HEK293 (cell line): ENCODE results near the gene PMP22.

Source experiments
- CTCF ChIA-PET: fragments of 350-600 bp; formaldehyde crosslinking; extraction: SDS; loops from one replicate; lab custom pipeline; 2021; ENCODE audit warnings: antibody characterized with exemption; lab: Yijun Ruan, JAX
- POLR2A ChIA-PET: fragments of 300-600 bp; formaldehyde crosslinking; extraction: SDS; loops from one replicate; lab custom pipeline; 2020; ENCODE audit warnings: antibody characterized with exemption, inconsistent platforms; lab: Yijun Ruan, JAX
- H3K27ac ChIP-seq: fragments of 200-500 bp; sonication (Bioruptor generic); 2 replicates; pipeline ENCODE4 v1.5.1; 2014; ENCODE audit warnings: low read depth, low read length, control low read depth, inconsistent platforms; ENCODE audit errors: extremely low read depth
- H3K36me3 ChIP-seq, 2 experiments: fragments of 200-500 bp in 1 of 2; sonication (Bioruptor generic) in 1 of 2; 1 replicate in 1 of 2; 2 replicates in 1 of 2; pipeline ENCODE4 v1.5.1; 2014 to 2017; ENCODE audit warnings: inconsistent platforms in 2 of 2, low read length in 2 of 2; ENCODE audit not compliant: control insufficient read depth in 2 of 2, insufficient read depth in 1 of 2
- H3K4me1 ChIP-seq: fragments of 200-500 bp; sonication (Bioruptor generic); 2 replicates; pipeline ENCODE4 v1.5.1; 2014; ENCODE audit warnings: mild to moderate bottlenecking, low read length, inconsistent platforms; ENCODE audit not compliant: control insufficient read depth, insufficient read depth
- H3K4me3 ChIP-seq: 2 replicates; pipeline ENCODE4 v1.5.1; 2011; ENCODE audit warnings: low read depth, mild to moderate bottlenecking, control low read depth, low read length, moderate library complexity
- H3K9me3 ChIP-seq: fragments of 200-500 bp; sonication (Bioruptor generic); 2 replicates; pipeline ENCODE4 v1.5.1; 2014; ENCODE audit warnings: low read depth, low read length, inconsistent platforms; ENCODE audit not compliant: control insufficient read depth, insufficient read depth
- MEIS1 ChIP-seq: sonication (generic); formaldehyde crosslinking; IDR thresholded peaks from 2 replicates; pipeline ENCODE4 v1.8.1; 2022; ENCODE audit warnings: missing genetic modification reagents, mild to moderate bottlenecking, borderline replicate concordance
- PRDM6 ChIP-seq: fragments of 450-650 bp; formaldehyde crosslinking; IDR thresholded peaks from 2 replicates; pipeline ENCODE4 v1.5.1; 2017; ENCODE audit warnings: missing biosample characterization, missing genetic modification characterization
- REPIN1 ChIP-seq: fragments of 450-650 bp; formaldehyde crosslinking; IDR thresholded peaks from 2 replicates; pipeline ENCODE4 v1.5.1; 2017; ENCODE audit warnings: missing biosample characterization, missing genetic modification characterization, low read depth
- TRIM28 ChIP-seq: IDR thresholded peaks from 2 replicates; pipeline ENCODE4 v1.6.1; 2011; ENCODE audit warnings: low read length, control low read depth, borderline replicate concordance
- ZBTB7A ChIP-seq: fragments of 450-650 bp; formaldehyde crosslinking; IDR thresholded peaks from 2 replicates; pipeline ENCODE4 v1.5.1; 2016; ENCODE audit warnings: low read depth, missing biosample characterization, missing genetic modification characterization
- ZNF175 ChIP-seq: fragments of 450-650 bp; formaldehyde crosslinking; IDR thresholded peaks from 2 replicates; pipeline ENCODE4 v1.5.1; 2016; ENCODE audit warnings: missing biosample characterization, missing genetic modification characterization
- ZNF23 ChIP-seq: fragments of 450-650 bp; formaldehyde crosslinking; IDR thresholded peaks from 2 replicates; pipeline ENCODE4 v1.5.1; 2016; ENCODE audit warnings: missing biosample characterization, missing genetic modification characterization, borderline replicate concordance
- ZNF473 ChIP-seq: fragments of 450-650 bp; formaldehyde crosslinking; IDR thresholded peaks from 2 replicates; pipeline ENCODE4 v1.5.1; 2017; ENCODE audit warnings: missing biosample characterization, missing genetic modification characterization
- ZNF518A ChIP-seq: fragments of 450-650 bp; formaldehyde crosslinking; conservative IDR thresholded peaks from 2 replicates; pipeline ENCODE4 v1.5.1; 2016; ENCODE audit warnings: low read depth, missing biosample characterization, missing genetic modification characterization
- ZNF660 ChIP-seq: fragments of 450-650 bp; IDR thresholded peaks from 2 replicates; pipeline ENCODE4 v1.5.1; 2018; ENCODE audit warnings: missing biosample characterization, mild to moderate bottlenecking, missing genetic modification characterization
- TF ChIP-seq, protein P1 (sequence below): fragments of 450-650 bp; formaldehyde crosslinking; IDR thresholded peaks from 2 replicates; pipeline ENCODE4 v1.5.1; 2017; ENCODE audit warnings: missing biosample characterization, mild to moderate bottlenecking, missing genetic modification characterization, moderate library complexity
- TF ChIP-seq, protein P2 (sequence below): fragments of 450-650 bp; formaldehyde crosslinking; IDR thresholded peaks from 2 replicates; pipeline ENCODE4 v1.5.1; 2016; ENCODE audit warnings: missing biosample characterization, missing genetic modification characterization
- TF ChIP-seq, protein P3 (sequence below): fragments of 450-650 bp; formaldehyde crosslinking; IDR thresholded peaks from 2 replicates; pipeline ENCODE4 v1.5.1; 2016; ENCODE audit warnings: missing biosample characterization, missing genetic modification characterization
- TF ChIP-seq, protein P4 (sequence below): fragments of 450-650 bp; formaldehyde crosslinking; IDR thresholded peaks from 2 replicates; pipeline ENCODE4 v1.5.0; 2017; ENCODE audit warnings: missing biosample characterization, missing genetic modification characterization, borderline replicate concordance

Gene PMP22

DNA sequence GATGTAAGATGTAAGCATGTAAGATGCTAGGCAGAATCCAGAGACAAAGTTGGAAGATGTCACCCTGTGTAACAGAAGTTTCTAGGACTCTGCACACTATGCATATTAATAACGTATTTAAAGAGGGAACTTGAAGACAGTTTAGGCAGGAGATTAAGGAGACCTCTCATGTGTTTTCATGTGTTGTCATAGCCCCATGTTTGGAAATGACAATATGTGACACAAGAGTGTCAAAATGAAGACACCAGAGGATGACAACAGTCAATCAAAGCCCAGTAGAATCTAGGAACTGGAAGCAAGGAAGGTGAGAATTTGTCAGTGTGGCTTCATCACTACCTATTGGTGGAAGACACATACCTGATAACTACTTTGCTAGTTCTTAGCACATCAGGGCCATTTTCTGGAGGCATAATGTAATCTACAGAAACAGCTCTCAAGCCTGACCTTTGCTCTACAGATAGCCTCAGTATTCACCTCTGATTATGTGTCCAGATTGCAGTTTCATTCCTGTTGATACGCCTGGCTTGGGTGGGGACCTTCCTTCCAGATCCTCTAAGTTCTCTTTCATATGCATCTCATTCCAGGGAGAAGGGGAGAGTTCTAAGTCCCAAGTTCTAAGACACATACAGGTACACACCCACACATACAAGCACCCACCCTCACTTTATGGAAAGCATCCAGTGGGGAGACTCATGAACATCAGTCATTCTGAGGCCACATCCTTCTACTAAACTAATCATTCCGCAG lies 26.3 kb downstream of the PMP22 start:
- H3K9me3 ChIP-seq, result no peaks in the 10 kb centered on the region
- TF ChIP-seq ZNF175 (tag by site-specific recombination), result no peak
- no peak for TF ChIP-seq REPIN1 (tag by site-specific recombination)
- TF ChIP-seq ZNF473, result no peak
- TF ChIP-seq, protein P1, sequence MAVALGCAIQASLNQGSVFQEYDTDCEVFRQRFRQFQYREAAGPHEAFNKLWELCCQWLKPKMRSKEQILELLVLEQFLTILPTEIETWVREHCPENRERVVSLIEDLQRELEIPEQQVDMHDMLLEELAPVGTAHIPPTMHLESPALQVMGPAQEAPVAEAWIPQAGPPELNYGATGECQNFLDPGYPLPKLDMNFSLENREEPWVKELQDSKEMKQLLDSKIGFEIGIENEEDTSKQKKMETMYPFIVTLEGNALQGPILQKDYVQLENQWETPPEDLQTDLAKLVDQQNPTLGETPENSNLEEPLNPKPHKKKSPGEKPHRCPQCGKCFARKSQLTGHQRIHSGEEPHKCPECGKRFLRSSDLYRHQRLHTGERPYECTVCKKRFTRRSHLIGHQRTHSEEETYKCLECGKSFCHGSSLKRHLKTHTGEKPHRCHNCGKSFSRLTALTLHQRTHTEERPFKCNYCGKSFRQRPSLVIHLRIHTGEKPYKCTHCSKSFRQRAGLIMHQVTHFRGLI (tag by site-specific recombination), result no peak
- TF ChIP-seq, protein P2, sequence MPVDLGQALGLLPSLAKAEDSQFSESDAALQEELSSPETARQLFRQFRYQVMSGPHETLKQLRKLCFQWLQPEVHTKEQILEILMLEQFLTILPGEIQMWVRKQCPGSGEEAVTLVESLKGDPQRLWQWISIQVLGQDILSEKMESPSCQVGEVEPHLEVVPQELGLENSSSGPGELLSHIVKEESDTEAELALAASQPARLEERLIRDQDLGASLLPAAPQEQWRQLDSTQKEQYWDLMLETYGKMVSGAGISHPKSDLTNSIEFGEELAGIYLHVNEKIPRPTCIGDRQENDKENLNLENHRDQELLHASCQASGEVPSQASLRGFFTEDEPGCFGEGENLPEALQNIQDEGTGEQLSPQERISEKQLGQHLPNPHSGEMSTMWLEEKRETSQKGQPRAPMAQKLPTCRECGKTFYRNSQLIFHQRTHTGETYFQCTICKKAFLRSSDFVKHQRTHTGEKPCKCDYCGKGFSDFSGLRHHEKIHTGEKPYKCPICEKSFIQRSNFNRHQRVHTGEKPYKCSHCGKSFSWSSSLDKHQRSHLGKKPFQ (tag by site-specific recombination), result no peak
- TF ChIP-seq, protein P3, sequence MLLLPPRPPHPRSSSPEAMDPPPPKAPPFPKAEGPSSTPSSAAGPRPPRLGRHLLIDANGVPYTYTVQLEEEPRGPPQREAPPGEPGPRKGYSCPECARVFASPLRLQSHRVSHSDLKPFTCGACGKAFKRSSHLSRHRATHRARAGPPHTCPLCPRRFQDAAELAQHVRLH, result no peak
- no peak for TF ChIP-seq MEIS1 (CRISPR knock-in tag)
- no peak for TF ChIP-seq TRIM28
- TF ChIP-seq ZNF518A (tag by site-specific recombination), result no peak
- TF ChIP-seq PRDM6, result no peak
- no peak overlapping the region for H3K4me3 ChIP-seq
- H3K27ac ChIP-seq, result no peak overlapping the region
- ChIA-PET POLR2A (no interaction called here), CTCF (interaction anchor here (0.6 kb wide), 1 partner anchor 272 kb away, joined by 3 read pairs; no protein-coding TSS in a partner anchor)
- H3K4me1 ChIP-seq, result peaks cover 6% of the 10 kb centered on the region; the same call in 1 of the 2 replicates
- peaks cover 0 to 17% of the 10 kb centered on the region in 2 experiments; a peak in 1 of 3 replicates for H3K36me3 ChIP-seq

DNA sequence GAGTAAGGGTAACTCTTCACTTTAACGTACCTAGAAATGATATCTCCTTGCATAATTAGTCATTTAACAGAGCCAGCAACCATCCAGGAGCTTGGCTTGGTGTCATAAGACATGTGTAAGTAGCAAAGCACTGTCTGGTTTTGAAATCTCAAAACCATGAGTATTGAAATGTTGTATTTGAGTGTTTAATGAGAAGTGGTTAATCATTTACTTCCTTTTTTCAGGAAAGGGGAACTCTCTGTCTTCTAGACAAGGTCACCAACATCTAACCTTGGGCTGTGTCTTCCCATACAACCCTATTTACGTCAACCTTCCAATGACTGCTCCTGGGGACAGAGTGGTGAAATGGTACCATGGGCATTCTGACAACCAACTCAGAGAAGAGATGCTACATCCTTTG lies 27.1 kb downstream of the PMP22 start:
- Histone ChIP-seq H3K4me3 (no peak overlapping the region), H3K4me1 (peaks cover 6% of the 10 kb centered on the region; the same call in 1 of the 2 replicates), H3K27ac (no peak overlapping the region), H3K9me3 (no peaks in the 10 kb centered on the region), H3K36me3 (peaks cover 0 to 17% of the 10 kb centered on the region in 2 experiments; a peak in 1 of 3 replicates)
- POLR2A ChIA-PET, result no interaction called here
- CTCF ChIA-PET, result interaction anchor here (0.6 to 2.5 kb wide), 3 partner anchors 9 to 272 kb away, joined by 3 to 12 read pairs (median 3); no protein-coding TSS in a partner anchor
- TF ChIP-seq, protein P4, sequence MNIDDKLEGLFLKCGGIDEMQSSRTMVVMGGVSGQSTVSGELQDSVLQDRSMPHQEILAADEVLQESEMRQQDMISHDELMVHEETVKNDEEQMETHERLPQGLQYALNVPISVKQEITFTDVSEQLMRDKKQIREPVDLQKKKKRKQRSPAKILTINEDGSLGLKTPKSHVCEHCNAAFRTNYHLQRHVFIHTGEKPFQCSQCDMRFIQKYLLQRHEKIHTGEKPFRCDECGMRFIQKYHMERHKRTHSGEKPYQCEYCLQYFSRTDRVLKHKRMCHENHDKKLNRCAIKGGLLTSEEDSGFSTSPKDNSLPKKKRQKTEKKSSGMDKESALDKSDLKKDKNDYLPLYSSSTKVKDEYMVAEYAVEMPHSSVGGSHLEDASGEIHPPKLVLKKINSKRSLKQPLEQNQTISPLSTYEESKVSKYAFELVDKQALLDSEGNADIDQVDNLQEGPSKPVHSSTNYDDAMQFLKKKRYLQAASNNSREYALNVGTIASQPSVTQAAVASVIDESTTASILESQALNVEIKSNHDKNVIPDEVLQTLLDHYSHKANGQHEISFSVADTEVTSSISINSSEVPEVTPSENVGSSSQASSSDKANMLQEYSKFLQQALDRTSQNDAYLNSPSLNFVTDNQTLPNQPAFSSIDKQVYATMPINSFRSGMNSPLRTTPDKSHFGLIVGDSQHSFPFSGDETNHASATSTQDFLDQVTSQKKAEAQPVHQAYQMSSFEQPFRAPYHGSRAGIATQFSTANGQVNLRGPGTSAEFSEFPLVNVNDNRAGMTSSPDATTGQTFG (tag by site-specific recombination), result no peak
- no peak for TF ChIP-seq ZNF23 (tag by site-specific recombination)
- no peak for TF ChIP-seq ZNF660 (tag by site-specific recombination)
- no peak for TF ChIP-seq ZBTB7A (tag by site-specific recombination)
- TF ChIP-seq, protein P1 (tag by site-specific recombination), result no peak
